DOHH2 (cell line): ENCODE data around the gene GJD3.

Experiments
- EZH2phosphoT487 ChIP-seq: fragments of 200-600 bp; sonication (generic); IDR thresholded peaks from 2 replicates; pipeline ENCODE4 v1.6.1; 2017; ENCODE audit warnings: borderline replicate concordance, mild to moderate bottlenecking, antibody characterized with exemption, low read length, moderate library complexity, mixed read lengths
- TF ChIP-seq, protein P1 (sequence below): fragments of 200-600 bp; sonication (generic); IDR thresholded peaks from one replicate; pipeline ENCODE4 v1.5.1; 2014; ENCODE audit warnings: antibody characterized with exemption, mild to moderate bottlenecking, low read depth, low read length; ENCODE audit not compliant: poor library complexity, severe bottlenecking

GRCh38 chr17:40329839-40330794 is 34.4 kb downstream of the GJD3 start:
- TF ChIP-seq, protein P1, sequence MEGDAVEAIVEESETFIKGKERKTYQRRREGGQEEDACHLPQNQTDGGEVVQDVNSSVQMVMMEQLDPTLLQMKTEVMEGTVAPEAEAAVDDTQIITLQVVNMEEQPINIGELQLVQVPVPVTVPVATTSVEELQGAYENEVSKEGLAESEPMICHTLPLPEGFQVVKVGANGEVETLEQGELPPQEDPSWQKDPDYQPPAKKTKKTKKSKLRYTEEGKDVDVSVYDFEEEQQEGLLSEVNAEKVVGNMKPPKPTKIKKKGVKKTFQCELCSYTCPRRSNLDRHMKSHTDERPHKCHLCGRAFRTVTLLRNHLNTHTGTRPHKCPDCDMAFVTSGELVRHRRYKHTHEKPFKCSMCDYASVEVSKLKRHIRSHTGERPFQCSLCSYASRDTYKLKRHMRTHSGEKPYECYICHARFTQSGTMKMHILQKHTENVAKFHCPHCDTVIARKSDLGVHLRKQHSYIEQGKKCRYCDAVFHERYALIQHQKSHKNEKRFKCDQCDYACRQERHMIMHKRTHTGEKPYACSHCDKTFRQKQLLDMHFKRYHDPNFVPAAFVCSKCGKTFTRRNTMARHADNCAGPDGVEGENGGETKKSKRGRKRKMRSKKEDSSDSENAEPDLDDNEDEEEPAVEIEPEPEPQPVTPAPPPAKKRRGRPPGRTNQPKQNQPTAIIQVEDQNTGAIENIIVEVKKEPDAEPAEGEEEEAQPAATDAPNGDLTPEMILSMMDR: no peak
- no peak for TF ChIP-seq EZH2phosphoT487
